Lower leg skin (tissue), 3 donors: ENCODE measurements around the gene VPS13A.

Experiments used
- POLR2A ChIP-seq, 2 donors: fragments of 450-650 bp; IDR thresholded peaks; one replicate each; pipeline ENCODE4 v1.6.1; 2016 to 2017; ENCODE audit warnings: antibody characterized with exemption in 2 of 2, mild to moderate bottlenecking in 1 of 2, moderate library complexity in 1 of 2
- TF ChIP-seq, protein P1 (sequence below), 3 donors: fragments of 450-650 bp; IDR thresholded peaks; one replicate each; pipeline ENCODE4 v1.5.1; 2016; ENCODE audit warnings: antibody characterized with exemption in 3 of 3, mild to moderate bottlenecking in 3 of 3, moderate library complexity in 2 of 3

- TF ChIP-seq, protein P1, sequence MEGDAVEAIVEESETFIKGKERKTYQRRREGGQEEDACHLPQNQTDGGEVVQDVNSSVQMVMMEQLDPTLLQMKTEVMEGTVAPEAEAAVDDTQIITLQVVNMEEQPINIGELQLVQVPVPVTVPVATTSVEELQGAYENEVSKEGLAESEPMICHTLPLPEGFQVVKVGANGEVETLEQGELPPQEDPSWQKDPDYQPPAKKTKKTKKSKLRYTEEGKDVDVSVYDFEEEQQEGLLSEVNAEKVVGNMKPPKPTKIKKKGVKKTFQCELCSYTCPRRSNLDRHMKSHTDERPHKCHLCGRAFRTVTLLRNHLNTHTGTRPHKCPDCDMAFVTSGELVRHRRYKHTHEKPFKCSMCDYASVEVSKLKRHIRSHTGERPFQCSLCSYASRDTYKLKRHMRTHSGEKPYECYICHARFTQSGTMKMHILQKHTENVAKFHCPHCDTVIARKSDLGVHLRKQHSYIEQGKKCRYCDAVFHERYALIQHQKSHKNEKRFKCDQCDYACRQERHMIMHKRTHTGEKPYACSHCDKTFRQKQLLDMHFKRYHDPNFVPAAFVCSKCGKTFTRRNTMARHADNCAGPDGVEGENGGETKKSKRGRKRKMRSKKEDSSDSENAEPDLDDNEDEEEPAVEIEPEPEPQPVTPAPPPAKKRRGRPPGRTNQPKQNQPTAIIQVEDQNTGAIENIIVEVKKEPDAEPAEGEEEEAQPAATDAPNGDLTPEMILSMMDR (IDR thresholded peaks at IDR 0.05) = no peak
- no peak for TF ChIP-seq POLR2A (IDR thresholded peaks at IDR 0.05)
These were observed 106.7 kb downstream of the VPS13A start for GRCh38 chr9:77283991-77284390.
